Amniotic epithelial cell (primary cell): ENCODE data around the gene DNAH1.

Experiments used
- DNase-seq: peaks from one replicate; pipeline ENCODE4 v3.0.0-alpha.2; 2010; ENCODE audit warnings: low read depth

Gene DNAH1

DNA sequence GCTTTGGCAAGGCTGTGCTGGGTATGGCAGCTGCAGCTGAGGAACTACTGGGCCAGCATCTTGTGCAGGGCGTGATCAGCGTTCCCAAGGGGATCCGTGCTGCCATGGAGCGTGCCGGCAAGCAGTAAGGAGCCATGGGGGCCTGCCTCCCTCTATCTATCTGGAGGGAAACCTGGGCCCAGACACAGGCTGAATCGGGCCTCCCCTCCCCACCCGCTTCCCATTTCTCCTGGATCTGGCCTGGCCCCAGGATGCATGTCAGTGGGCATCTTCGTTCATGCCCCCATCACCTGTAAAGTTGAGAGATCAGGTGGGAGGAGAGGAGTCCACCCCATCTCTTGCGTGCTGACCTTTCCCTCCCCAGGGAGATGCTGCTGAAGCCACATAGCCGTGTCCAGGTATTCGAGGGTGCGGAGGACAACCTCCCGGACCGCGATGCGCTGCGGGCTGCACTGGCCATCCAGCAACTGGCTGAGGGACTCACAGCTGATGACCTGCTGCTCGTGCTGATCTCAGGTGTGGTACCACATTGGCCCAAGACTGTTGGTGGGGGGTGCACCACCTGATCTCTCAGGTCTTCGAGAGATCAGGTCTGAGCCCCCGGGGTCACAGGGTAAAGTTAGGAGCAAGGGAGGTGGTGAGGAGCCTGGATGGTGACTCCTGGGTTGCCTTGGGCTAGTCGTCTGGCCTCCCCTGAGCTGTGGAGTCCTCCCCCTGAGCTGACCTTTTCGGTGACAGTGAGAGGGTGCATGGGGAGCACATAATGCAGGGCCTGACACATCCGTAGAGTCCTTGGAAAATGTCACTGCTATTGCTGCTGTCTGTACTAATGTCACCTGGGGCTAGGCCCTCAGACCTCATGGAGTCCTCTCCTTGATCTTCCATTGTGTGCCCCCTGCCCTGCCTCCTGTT is 25.3 kb upstream of the DNAH1 start:
- DNase-seq = no peak

DNA sequence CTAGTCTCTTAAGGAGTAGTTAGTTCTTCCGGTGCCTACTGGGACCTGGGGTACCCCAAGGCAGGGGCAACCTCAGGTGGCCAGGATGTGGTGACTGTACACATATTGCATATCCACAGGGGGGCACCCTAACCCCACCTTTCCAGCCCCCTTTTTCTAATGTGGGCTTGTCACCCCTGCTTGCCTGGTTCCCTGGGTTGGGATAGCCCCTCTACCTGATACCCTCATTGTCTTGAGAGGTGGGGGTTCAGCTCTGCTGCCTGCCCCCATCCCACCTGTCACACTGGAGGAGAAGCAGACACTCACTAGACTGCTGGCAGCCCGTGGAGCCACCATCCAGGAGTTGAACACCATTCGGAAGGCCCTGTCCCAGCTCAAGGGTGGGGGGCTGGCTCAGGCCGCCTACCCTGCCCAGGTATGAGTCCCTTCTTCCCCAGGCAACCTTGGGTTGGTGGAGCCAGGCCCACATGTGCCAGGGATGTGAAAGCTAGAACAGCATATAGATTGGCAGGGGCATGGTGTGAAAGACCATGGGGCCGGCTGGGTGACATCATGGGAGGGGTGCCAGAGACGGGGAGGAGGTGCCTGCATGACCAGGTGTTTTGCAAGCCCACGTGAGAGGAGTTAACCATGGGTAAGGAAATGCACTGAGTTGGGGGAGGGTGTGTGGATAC is 24.5 kb upstream of the DNAH1 start:
- DNase-seq = no peak

DNA sequence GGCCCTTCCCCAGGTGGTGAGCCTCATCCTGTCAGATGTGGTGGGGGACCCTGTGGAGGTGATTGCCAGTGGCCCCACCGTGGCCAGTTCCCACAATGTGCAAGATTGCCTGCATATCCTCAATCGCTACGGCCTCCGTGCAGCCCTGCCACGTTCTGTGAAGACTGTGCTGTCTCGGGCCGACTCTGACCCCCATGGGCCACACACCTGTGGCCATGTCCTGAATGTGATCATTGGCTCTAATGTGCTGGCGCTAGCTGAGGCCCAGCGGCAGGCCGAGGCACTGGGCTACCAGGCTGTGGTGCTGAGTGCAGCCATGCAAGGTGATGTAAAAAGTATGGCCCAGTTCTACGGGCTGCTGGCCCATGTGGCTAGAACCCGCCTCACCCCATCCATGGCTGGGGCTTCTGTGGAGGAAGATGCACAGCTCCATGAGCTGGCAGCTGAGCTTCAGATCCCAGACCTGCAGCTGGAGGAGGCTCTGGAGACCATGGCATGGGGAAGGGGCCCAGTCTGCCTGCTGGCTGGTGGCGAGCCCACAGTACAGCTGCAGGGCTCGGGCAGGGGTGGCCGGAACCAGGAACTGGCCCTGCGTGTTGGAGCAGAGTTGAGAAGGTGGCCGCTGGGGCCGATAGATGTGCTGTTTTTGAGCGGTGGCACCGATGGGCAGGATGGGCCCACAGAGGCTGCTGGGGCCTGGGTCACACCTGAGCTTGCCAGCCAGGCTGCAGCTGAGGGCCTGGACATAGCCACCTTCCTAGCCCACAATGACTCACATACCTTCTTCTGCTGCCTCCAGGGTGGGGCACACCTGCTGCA is 23.7 kb upstream of the DNAH1 start:
- no peak for DNase-seq

DNA sequence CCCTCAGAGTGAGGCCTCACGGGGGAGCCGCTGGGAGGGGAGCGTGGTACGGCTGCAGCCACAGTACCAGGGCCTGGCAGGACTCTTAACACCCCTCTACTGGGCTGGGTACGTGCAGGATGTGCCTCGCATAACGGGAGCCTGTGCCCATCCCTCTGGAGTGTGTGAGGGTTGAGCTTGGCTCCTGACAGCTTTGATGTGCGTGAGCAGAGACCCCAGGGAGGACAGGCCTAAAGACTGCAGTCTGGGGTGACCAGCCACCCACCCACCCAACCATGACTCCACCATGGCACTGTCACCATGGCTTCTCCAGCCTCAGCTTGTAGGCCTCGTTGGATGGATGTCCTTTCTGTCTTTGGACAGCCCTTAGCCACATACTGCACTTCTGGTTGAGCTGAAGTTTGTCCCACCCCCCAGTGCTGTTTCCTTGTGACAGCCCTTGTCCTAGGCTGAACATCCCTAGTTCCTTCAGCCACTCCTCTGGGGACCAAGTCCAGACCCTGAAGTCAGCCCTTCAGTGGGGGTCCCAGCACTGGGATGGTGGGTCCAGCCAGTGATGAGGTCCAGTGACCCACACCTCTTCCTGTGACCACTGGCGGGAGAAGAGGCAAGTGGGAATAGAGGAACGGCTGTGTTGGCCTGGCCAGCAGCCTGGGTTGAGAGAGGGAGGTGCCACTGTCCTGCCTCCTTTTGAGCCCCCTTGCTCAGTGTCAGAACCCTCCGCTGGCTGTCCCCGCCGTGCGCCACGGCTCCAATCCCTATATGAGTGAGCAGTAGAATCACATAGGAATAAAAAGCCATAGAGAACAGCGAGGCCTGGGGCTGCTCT is 22.4 kb upstream of the DNAH1 start:
- DNase-seq = no peak

DNA sequence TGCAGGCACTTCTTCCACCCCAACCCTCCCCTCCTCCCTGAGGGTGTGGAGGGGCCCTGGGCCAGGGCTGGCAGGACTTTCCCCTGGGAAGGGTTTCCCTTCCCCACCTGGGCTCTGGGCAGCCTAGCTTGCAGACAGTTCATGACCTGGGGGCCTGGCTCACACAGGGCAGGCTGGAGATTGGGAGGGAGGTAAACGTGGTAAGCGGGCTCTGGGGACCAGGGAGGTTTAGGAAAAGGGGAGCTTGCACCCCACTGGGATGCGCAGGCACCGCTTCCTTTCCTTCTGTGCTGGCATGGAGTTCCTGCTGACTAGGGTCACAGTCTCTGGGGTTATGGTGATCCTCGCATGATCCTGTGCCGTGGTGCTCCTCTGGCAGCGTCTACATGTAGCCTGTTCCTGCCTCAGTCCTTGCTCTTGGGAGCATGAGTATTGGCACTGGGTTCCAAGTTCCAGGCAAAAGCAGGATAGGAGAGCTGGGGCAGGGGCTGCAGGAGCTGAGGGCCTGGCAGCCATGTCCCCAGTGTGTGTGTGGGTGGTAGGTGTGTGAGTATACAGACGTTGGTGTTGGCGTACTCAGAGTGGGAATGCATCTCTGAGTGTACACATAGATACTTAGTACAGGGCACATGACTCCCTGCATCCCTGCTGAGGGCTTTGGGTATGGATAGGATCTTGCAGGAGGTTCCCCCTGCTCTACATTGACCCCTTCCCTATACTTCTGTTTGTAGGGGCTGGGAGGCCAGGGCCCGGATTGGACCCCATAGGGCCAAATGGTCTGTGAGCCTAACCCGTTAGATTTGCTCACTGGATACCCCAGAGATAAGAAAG is 21.6 kb upstream of the DNAH1 start:
- no peak for DNase-seq

DNA sequence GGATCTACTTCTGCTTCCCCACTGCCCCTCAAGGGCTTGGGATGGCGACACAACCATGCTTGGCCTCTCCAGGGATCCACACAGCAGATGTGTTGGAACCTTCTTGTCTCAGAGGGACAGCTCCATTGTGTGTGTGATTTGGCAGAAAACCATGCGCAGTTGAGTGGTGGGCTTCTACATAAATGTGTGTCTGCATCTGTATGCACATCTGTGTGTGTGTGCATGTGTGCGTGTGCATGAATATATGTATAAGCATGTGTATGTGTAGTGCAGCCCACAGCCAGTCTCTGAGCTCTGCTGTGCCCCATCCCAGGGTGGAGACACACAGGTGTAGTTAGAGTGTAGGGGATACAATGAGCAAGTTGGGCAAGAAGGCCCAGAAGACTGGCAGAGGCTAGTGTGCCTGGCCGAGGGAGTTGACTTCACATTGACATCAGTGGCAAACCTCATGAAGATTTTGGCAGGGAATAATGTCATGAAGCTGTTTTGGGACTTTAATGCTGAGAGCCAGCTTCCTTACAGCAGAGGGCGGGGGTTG is 20.4 kb upstream of the DNAH1 start:
- DNase-seq = no peak

DNA sequence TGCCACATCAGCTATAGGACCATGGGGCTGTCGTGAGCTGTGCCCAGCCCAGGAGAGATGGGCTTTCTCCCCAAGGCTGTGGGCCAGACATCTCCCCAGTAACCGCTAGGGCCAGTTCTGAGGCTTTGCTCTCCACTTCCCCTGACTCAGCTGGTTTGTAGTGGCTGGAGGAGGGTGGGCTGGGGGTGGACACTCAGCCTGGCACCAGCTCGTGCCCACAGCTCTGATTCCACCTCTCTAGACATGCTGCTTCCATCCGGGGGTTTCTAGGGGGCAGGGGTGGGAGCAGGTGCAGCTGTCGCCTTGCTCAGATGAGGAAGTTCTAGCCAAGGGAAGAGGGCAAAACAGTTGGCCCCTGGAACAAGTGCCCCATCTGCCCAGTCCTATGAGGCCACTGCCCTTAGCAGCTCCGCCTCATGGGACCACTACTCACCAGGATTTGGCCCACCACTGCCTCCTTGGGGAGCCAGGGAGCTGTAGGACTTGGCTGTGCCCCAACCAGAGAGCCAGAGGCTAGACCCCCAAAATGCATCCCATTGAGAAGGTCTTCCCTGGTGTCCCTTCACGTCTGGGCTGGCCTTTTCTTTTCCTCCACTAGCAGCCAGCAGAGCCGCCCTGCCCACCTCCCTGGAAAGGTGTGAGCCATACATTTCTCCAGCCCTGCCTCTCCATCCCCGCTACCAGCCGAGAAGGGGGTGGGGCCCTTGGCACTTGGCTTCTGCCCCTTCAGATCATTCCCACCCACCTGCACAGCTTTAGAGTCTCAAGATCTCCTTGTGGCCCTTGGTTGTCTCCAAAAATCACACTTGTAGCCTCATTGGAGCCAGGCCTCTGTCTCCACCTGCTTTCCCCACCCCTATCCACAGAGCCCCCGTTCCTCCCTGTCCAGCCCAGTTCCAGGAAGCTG is 18.6 kb upstream of the DNAH1 start:
- no peak for DNase-seq

DNA sequence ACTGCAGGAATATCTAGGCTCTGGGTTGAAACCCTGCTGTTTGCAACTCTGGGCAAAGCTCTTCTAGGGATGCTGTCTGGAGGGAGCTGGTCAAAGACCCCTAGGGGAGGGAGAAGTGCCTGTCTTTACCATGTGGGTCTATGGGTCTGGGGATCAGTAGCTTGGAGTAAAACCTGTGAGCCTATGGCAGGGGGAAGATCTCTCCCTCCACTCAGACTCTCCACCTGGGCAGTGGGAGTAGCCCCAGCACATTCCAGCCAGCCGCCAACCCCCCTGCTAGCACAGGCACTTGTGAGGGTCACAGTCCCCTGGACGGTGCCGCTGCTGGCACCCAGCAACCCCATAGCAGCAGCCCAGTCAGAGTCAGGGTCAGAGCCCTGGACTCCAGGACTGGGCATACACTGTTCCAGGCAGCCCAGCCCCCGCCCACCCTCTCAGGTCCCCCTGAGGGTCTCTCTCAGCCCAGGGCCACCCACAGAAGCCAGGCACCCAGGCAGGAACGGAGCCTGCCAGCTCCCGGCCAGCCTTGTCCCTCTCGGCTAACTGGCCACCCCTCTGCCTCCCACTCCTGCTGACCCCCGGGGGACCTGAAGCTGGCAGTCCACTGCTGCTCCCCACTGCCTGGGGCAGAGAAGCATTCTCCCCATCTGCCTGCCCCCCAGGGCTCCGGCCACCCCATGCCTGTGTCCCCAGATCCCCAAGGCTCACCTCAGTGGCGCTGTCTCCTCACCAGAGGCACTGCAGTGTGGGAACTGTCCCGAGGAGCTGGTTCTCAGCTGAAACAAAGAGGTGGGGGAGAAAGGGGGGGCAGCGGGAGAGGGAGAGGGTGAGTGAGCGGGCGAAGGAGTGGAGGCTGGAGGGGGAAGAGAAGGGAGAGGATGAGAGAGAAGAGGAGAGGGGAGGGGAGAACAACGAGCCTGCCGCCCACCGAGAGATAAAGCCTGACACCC is 17.7 kb upstream of the DNAH1 start:
- no peak for DNase-seq

DNA sequence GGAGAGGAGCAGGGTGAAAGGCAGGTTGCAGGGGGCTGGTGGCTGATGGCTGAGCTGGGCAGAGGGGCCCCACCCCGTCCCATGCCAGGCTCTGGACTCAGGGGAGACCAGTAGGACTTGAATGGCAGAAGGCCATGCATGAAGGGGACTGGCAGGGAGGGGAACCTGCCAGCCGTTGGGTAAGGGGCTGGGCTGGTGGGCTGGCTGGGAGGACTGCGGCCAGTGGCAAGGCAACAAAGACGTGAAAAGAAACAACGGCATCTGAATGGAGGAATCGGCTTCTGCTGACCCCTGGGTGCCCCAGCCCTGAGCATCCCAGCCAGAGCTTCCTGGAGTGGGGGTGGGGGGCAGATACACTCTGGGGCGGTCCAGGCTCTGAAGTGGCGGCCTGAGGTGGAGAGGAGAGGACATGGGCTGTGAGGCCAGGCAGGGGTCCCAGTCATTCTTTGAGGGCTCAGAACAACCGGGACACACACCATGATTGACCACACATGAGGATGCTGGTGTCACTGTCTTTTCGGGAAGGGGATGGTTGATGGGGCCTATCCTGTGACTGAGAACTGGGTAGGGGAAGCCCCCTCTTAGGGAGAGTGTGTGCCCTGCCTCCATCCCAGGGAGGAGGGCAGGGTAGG is 16.8 kb upstream of the DNAH1 start:
- no peak for DNase-seq

DNA sequence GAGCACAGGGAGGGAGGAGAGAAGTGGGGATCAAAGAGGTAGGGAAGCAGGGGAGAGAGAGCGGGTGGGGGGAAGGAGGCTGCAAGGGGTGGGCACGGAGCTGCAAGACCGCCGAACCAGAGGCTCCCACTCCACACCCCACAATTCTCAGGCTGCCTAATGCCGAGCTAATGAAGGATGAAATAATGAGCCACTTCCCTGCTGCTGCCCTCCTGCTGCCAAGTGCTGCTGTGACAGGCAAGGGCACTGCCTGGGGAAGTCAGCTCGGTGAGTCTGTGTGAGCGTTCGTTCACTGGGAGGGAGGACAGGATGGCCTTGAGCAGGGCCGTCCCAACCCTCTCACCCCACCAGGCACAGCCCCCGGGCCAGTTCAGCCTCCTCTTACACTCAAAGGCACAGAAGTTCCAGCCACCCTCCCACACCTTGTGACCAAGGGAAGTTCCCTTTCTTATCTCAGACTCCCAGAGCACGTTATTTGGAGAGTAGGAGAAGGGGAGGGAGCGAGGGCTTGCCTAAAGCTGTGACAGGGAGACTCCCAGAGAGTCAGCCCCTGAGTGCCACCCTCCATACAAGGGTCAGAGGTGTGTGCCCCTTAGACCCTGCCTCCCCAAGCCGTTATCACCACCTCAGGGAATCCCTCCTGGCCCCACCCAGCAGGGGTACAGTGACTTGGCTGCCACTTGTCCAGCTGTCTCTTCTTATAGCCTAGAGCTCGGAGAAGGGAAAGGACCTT is 16.1 kb upstream of the DNAH1 start:
- DNase-seq = peak; percentile 44

DNA sequence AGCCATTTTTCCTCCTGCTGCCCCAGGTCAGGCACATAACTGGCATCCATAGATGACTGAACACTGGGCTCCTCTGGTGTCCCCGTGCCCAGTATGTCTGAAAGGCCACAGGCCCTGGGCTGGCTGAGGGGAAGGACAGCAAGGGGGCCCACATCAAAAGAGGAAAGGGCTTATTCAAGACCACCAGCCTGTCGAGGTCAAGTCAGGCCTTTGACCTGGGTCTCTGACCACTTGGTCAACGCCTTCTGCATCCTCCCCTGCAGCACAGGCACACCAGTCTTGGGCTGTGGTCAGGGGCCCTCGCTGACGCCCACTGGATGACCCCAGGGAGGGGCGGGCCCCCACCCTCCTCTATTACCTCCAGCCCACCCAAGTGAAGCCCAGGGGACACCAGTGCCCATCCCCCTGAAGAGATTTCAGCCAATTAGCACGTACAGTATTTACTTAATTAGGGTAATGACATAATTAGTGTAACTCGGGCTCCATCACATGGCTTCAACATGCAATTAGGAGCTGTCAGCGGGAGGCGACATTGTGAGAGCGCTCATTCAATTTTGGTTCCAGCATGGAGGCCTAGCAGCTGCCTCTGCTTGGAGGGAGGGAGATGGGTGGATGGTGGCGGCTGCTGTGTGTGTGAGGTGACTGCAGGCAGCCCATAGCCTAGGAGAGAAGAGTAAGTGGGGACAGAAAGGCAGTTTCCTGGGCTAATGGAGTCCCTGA is 13.5 kb upstream of the DNAH1 start:
- no peak for DNase-seq

DNA sequence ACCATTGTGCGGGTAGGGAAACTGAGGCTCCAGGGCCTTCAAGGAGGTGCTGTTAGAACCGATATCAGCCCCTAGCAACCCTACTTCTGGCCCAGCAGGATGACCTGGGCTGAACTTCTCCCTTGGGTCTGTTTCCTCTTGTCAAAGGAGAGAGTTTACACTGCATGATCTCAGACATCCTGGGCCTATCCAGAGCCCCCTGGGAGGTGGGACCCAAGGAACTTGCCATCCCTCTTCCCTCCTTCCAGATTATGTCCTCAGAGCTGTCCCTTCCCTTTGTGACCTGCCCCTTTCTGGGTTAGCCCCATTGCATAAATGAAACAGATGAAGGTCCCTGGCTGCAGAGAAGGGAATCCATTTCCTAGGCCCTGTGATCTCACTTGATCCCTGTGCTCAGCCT is 12.3 kb upstream of the DNAH1 start:
- DNase-seq = no peak

DNA sequence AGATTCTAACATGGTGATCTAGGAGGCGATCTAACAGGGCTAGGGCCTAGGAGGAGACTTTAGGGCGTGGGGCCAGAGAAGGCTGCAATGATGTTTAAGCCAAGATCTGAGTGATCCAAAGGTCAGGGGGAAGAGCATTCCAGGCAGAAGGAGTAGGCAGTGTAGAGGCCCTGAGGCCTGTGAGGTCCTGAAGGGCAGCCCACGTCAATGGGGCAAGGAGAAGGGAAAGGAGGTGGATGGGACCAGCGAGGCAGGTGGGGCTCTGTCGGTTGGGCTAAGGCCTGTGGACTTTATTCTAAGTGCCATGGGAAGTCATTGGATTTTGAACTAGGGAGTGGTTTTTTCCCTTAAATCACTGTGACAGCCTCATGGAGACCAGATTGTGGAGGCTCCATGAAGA is 10.2 kb upstream of the DNAH1 start:
- no peak for DNase-seq

DNA sequence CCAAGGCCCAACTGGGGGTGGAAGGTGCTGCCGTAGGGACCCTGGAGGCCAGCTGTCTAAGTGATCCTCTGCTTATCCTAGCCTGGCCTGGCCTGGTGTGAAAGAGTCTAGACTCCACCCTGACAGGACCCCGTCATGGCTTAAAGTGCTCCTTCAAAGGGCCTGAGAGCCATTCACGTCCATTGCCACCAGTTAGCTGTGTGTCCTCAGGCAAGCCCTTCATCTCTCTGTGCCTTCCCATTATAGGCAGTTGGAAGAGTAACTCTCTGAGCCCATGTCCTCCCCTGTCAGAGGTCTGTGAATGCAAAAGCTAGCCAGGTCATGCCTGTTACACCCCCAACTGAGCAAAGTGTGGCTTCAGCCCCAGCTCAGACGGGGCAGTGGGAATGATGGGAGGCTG is 9.1 kb upstream of the DNAH1 start:
- no peak for DNase-seq

DNA sequence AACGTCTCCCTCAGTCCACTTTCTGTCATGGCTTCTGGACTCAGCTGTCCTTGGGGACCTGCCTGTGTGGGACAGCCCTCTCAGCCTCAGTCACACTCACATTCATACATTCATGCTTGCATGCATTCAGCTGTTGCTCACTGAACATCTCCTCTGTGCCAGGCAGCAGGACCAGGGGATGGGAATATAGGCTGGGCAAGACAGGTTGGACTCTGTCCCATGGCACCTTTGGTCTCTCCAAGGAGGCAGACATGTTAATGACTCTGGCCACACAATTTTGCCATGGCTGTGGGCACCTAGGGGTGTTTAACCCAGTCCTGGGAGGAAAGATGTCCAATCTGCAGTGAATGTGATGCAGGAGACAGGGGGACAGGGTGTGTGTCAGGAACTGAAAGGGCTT is 7.8 kb upstream of the DNAH1 start:
- DNase-seq = no peak

DNA sequence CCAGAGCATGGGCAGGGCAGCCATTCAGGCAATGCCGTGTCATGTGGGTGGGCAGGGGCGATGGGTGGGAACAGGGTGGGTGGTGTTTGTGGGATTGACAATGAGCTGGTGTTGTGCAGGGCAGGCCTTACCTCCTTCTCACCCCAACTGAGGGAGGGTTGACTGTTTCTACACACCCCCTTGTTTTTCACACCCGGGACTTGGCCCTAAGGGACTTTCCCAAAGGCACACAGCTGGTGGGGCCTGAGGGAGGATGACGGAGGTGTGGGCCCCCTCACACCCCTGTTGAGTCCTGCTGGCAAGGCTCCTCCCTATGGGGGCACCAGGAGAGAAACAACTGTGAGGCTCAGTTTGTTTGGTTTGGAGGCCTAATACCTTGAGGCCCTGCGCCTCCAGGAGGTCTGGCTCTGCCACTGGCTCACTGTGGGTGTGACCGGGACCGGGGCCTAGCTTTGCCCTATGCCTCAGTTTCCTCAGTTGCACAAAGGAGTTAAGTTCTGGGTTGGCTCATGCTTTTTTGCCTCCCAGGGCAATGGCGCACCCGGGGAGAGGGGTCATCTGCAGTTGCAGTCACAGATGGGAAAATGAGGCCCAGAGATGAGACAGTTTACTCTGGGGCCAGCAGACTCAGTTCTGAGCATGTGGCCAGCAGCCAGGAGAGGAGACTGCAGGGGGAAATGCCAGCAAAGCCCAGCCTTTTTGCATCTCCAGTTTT is 5.1 kb upstream of the DNAH1 start:
- no peak for DNase-seq
